GM13976 (cell line): ENCODE data around the gene LPP.

Experiments
- DNase-seq: peaks from one replicate; pipeline ENCODE4 v3.0.0; 2012; ENCODE audit warnings: low spot score
- CTCF ChIP-seq: IDR thresholded peaks from 2 replicates; pipeline ENCODE4 v1.5.1; 2012; ENCODE audit warnings: borderline replicate concordance, mild to moderate bottlenecking; ENCODE audit not compliant: insufficient read depth; ENCODE audit errors: extremely low read depth, missing control alignments, control extremely low read depth
- in situ Hi-C: fragments of 300-500 bp; cut with MboI; formaldehyde crosslinking; loops from one replicate; pipeline ENCODE4 v1.12.0; 2022; ENCODE audit warnings: low sequenced_read_pairs, mixed read lengths, inconsistent platforms; ENCODE audit not compliant: unreplicated experiment

The LPP gene

GRCh38 chr3:188867691-188868265 is 713.8 kb downstream of the LPP start:
- TF ChIP-seq CTCF, result no peak
- no peak for DNase-seq
- in situ Hi-C loops, result no loop called here

GRCh38 chr3:188868803-188869202 is 714.8 kb downstream of the LPP start:
- DNase-seq, result no peak
- TF ChIP-seq CTCF, result no peak
- in situ Hi-C loops, result no loop called here

- in situ Hi-C loops, result no loop called here
- no peak for TF ChIP-seq CTCF
- no peak for DNase-seq
These were observed 715.7 kb downstream of the LPP start for GRCh38 chr3:188869628-188870027.

- TF ChIP-seq CTCF, result no peak
- no peak for DNase-seq
- in situ Hi-C loops, result no loop called here
These were observed 716.5 kb downstream of the LPP start for GRCh38 chr3:188870431-188870830.

GRCh38 chr3:188874576-188874975 is 720.6 kb downstream of the LPP start:
- TF ChIP-seq CTCF, result no peak
- in situ Hi-C loops, result no loop called here
- no peak for DNase-seq

GRCh38 chr3:188875413-188875812 is 721.5 kb downstream of the LPP start:
- in situ Hi-C loops, result no loop called here
- no peak for TF ChIP-seq CTCF
- DNase-seq, result no peak
